Hepatocyte (in vitro differentiated cells): ENCODE measurements around the gene ARHGAP30. TPM values are rescaled to one million over a fixed set of nuclear protein-coding genes. Genes with fewer than 3 reads are reported as not detected.
"Not testable (repeated sequence)": the region's sequence is repeated elsewhere in the genome, so short reads cannot be mapped to it uniquely, and the experiment has no call there.

Experiments used
- DNase-seq: peaks from one replicate; pipeline ENCODE4 v3.0.0-alpha.2; 2016; ENCODE audit warnings: low spot score
- H2AFZ ChIP-seq: fragments of 200-600 bp; sonication (generic); 2 replicates; pipeline ENCODE4 v1.6.0; 2016; ENCODE audit warnings: antibody characterized with exemption, mild to moderate bottlenecking
- H3K27ac ChIP-seq: fragments of 200-600 bp; sonication (generic); 2 replicates; pipeline ENCODE4 v1.5.1; 2016; ENCODE audit warnings: mild to moderate bottlenecking
- H3K27me3 ChIP-seq: fragments of 200-600 bp; sonication (generic); 2 replicates; pipeline ENCODE4 v1.6.1; 2016
- H3K36me3 ChIP-seq: fragments of 200-600 bp; sonication (generic); replicated peaks from 2 replicates; pipeline ENCODE4 v1.5.1; 2016; ENCODE audit warnings: low read depth; ENCODE audit not compliant: insufficient read depth
- H3K4me1 ChIP-seq: fragments of 200-600 bp; sonication (generic); 2 replicates; pipeline ENCODE4 v1.5.1; 2016; ENCODE audit warnings: mild to moderate bottlenecking, moderate library complexity; ENCODE audit not compliant: insufficient read depth
- H3K4me2 ChIP-seq: fragments of 200-600 bp; sonication (generic); 2 replicates; pipeline ENCODE4 v1.6.0; 2016
- H3K4me3 ChIP-seq: fragments of 200-600 bp; sonication (generic); 2 replicates; pipeline ENCODE4 v1.5.1; 2016; ENCODE audit warnings: mild to moderate bottlenecking
- H3K79me2 ChIP-seq: fragments of 200-600 bp; sonication (generic); 2 replicates; pipeline ENCODE4 v1.6.0; 2017; ENCODE audit warnings: mild to moderate bottlenecking
- H3K9me2 ChIP-seq: fragments of 200-600 bp; sonication (generic); replicated peaks from 2 replicates; pipeline ENCODE4 v1.6.0; 2017; ENCODE audit warnings: mild to moderate bottlenecking; ENCODE audit not compliant: insufficient read depth
- H3K9me3 ChIP-seq: fragments of 200-600 bp; sonication (generic); 2 replicates; pipeline ENCODE4 v1.5.1; 2016; ENCODE audit warnings: low read depth, mild to moderate bottlenecking
- H4K20me1 ChIP-seq: fragments of 200-600 bp; sonication (generic); 2 replicates; pipeline ENCODE4 v1.6.0; 2016; ENCODE audit warnings: mild to moderate bottlenecking; ENCODE audit not compliant: insufficient read depth, poor library complexity, severe bottlenecking
- CTCF ChIP-seq: fragments of 200-600 bp; sonication (generic); IDR thresholded peaks from 2 replicates; pipeline ENCODE4 v1.5.1; 2016; ENCODE audit warnings: antibody characterized with exemption, mild to moderate bottlenecking; ENCODE audit not compliant: poor library complexity
- EZH2 ChIP-seq: fragments of 200-600 bp; sonication (generic); IDR thresholded peaks from 2 replicates; pipeline ENCODE4 v1.6.1; 2016; ENCODE audit warnings: antibody characterized with exemption, mild to moderate bottlenecking, borderline replicate concordance
- WGBS: methylation state at CpG from one replicate; pipeline ENCODE4 v1.1.6; 2016; ENCODE audit warnings: low lambda C conversion rate; ENCODE audit errors: missing lambda C conversion rate; 5-methylcytosine and 5-hydroxymethylcytosine counted together
- polyA plus RNA-seq: library from polyadenylated mRNA; unstranded; fragments of >200 nt; fragmentation: Nextera tagmentation; extraction: Ambion mirVana; gene quantifications from 2 replicates; pipeline ENCODE4 v1.2.1, GENCODE V29; 2016
- total RNA-seq: library from RNA; depleted of rRNA; stranded (reverse); fragments of >200 nt; gene quantifications from 2 replicates; pipeline ENCODE4 v1.2.3, GENCODE V29; 2014

Gene ARHGAP30
- total and polyA plus RNA-seq, 2 experiments from 2014 or later: 0.80 to 1.7 TPM

- peaks cover 3% of the 10 kb centered on the region for H3K79me2 ChIP-seq
- H3K4me2 ChIP-seq: no peak overlapping the region
- H3K9me3 ChIP-seq: no peaks in the 10 kb centered on the region
- H3K9me2 ChIP-seq: no peaks in the 10 kb centered on the region
- TF ChIP-seq EZH2: no peak
- H3K4me1 ChIP-seq: no peaks in the 10 kb centered on the region
- H3K27ac ChIP-seq: no peak overlapping the region
- H4K20me1 ChIP-seq: no peaks in the 10 kb centered on the region
- no peaks in the 10 kb centered on the region for H3K36me3 ChIP-seq
- DNase-seq: no peak
- 86% methylated on average over 2 of the region's 2 CpGs for WGBS
- no peaks in the 10 kb centered on the region for H3K27me3 ChIP-seq
- no peak overlapping the region for H2AFZ ChIP-seq
- H3K4me3 ChIP-seq: no peak overlapping the region
Measured at GRCh38 chr1:161031874-161032273, 37.8 kb downstream of the ARHGAP30 start.

- not testable (repeated sequence) for H3K27me3 ChIP-seq, DNase-seq, H3K4me2 ChIP-seq, H3K9me3 ChIP-seq, H3K4me1 ChIP-seq, H3K9me2 ChIP-seq, H3K4me3 ChIP-seq, H3K27ac ChIP-seq, H3K36me3 ChIP-seq, H3K79me2 ChIP-seq, H4K20me1 ChIP-seq, H2AFZ ChIP-seq
- WGBS: 100% methylated on average over 10 of the region's 32 CpGs
Measured at GRCh38 chr1:161029466-161029865, 40.2 kb downstream of the ARHGAP30 start.

GRCh38 chr1:161026954-161027353 is 42.7 kb downstream of the ARHGAP30 start:
- H4K20me1 ChIP-seq, H3K9me2 ChIP-seq, DNase-seq, H3K4me3 ChIP-seq, H3K36me3 ChIP-seq, H3K79me2 ChIP-seq, H2AFZ ChIP-seq, H3K27ac ChIP-seq, H3K4me1 ChIP-seq, H3K27me3 ChIP-seq, H3K4me2 ChIP-seq, H3K9me3 ChIP-seq: not testable (repeated sequence)
- 89% methylated on average over 1 of the region's 1 CpG for WGBS

- not testable (repeated sequence) for H3K4me3 ChIP-seq, H4K20me1 ChIP-seq, H3K36me3 ChIP-seq, H3K9me2 ChIP-seq, H3K9me3 ChIP-seq, DNase-seq, H2AFZ ChIP-seq, H3K4me1 ChIP-seq, H3K27me3 ChIP-seq
- H3K4me2 ChIP-seq: peak overlapping the region; percentile 76
- H3K79me2 ChIP-seq: peaks cover 30% of the 10 kb centered on the region
- WGBS: 78% methylated on average over 12 of the region's 12 CpGs
- peak overlapping the region; percentile 94 for H3K27ac ChIP-seq
Measured at GRCh38 chr1:161022432-161022831, 47.3 kb downstream of the ARHGAP30 start.

- Histone ChIP-seq H3K4me1 (peaks cover 12% of the 10 kb centered on the region), H3K4me2 (peak overlapping the region; percentile 76), H3K36me3 (no peaks in the 10 kb centered on the region), H3K4me3 (no peak overlapping the region), H3K9me2 (no peaks in the 10 kb centered on the region), H4K20me1 (peaks cover 7% of the 10 kb centered on the region), H3K9me3 (no peaks in the 10 kb centered on the region), H3K79me2 (peaks cover 34% of the 10 kb centered on the region), H2AFZ (peak overlapping the region; percentile 26), H3K27me3 (no peaks in the 10 kb centered on the region), H3K27ac (peak overlapping the region; percentile 94)
- no peak for TF ChIP-seq CTCF
- 87% methylated on average over 2 of the region's 2 CpGs for WGBS
- DNase-seq: no peak
Measured at GRCh38 chr1:161021970-161022353, 47.7 kb downstream of the ARHGAP30 start.
